ENCODE results near the gene TTLL8. TPM values are rescaled to one million over a fixed set of nuclear protein-coding genes. Genes with fewer than 3 reads are reported as not detected.

Gene TTLL8
- polyA plus RNA-seq, 1 donor, result not detected

Other genes starting within 250 kb of the TTLL8 start
- gene BRD1, start 230.4 kb downstream of the TTLL8 start, polyA plus RNA-seq (ENCODE audit: insufficient read length), result 37.1 TPM
- gene ZBED4, start 204.5 kb downstream of the TTLL8 start, polyA plus RNA-seq (ENCODE audit: insufficient read length), result 18.0 TPM
- gene ALG12, start 139.9 kb downstream of the TTLL8 start, polyA plus RNA-seq (ENCODE audit: insufficient read length), result 24.1 TPM
- gene CRELD2, start 139.7 kb downstream of the TTLL8 start, polyA plus RNA-seq (ENCODE audit: insufficient read length), result 24.9 TPM
- 12.3 TPM for gene PIM3, start 97.5 kb downstream of the TTLL8 start, polyA plus RNA-seq (ENCODE audit: insufficient read length)
- gene IL17REL, start 45.5 kb downstream of the TTLL8 start, polyA plus RNA-seq (ENCODE audit: insufficient read length), result 0.08 TPM
- 0.88 TPM for gene MLC1, start 27.1 kb upstream of the TTLL8 start, polyA plus RNA-seq (ENCODE audit: insufficient read length)
- gene MOV10L1, start 31.7 kb upstream of the TTLL8 start, polyA plus RNA-seq (ENCODE audit: insufficient read length), result 1.2 TPM
- 1.3 TPM for gene PANX2, start 112.4 kb upstream of the TTLL8 start, polyA plus RNA-seq (ENCODE audit: insufficient read length)
- 20.7 TPM for gene TRABD, start 127.6 kb upstream of the TTLL8 start, polyA plus RNA-seq (ENCODE audit: insufficient read length)
- 20.6 TPM for gene SELENOO, start 142.7 kb upstream of the TTLL8 start, polyA plus RNA-seq (ENCODE audit: insufficient read length)
- gene TUBGCP6, start 186.7 kb upstream of the TTLL8 start, polyA plus RNA-seq (ENCODE audit: insufficient read length), result 39.5 TPM
- 21.7 TPM for gene HDAC10, start 193.0 kb upstream of the TTLL8 start, polyA plus RNA-seq (ENCODE audit: insufficient read length)
- 10.5 TPM for gene MAPK12, start 203.4 kb upstream of the TTLL8 start, polyA plus RNA-seq (ENCODE audit: insufficient read length)
- 7.1 TPM for gene MAPK11, start 212.1 kb upstream of the TTLL8 start, polyA plus RNA-seq (ENCODE audit: insufficient read length)
- 191 TPM for gene PLXNB2, start 249.3 kb upstream of the TTLL8 start, polyA plus RNA-seq (ENCODE audit: insufficient read length)